K562 (cell line): ENCODE data around the gene CREG1. TPM values are rescaled to one million over a fixed set of nuclear protein-coding genes. Genes with fewer than 3 reads are reported as not detected.

Source experiments
- ATAC-seq: fragments of 200-7000 bp; cut with Tn5 transposase; 3 replicates; pipeline ENCODE4 v1.9.1; 2020; ENCODE audit warnings: moderate library complexity
- BruUV-seq: library from RNA; stranded (reverse); fragments of 400-500 nt; replicated peaks from 2 replicates; lab custom pipeline; 2021; lab: Mats Ljungman, UMichigan
- CTCF ChIA-PET: fragments of 300-600 bp; formaldehyde crosslinking; extraction: SDS; loops from one replicate; lab custom pipeline; 2021; ENCODE audit warnings: low intra/inter-chr PET ratio; lab: Yijun Ruan, JAX
- POLR2A ChIA-PET: fragments of 300-600, 350-650 bp; sonication (Branson Sonifier 250); formaldehyde crosslinking; extraction: SDS; loops from one replicate; lab custom pipeline; 2021; ENCODE audit warnings: antibody characterized with exemption, inconsistent platforms; lab: Yijun Ruan, JAX
- DNase-seq, 4 experiments: peaks; one replicate each; pipeline versions ENCODE4 v3.0.0 to v3.0.0-alpha.2; 2011 to 2018; ENCODE audit warnings: low spot score in 3 of 4, mixed read lengths in 3 of 4; ENCODE audit errors: extremely low read depth in 1 of 4
- FAIRE-seq: peaks from 2 replicates; lab custom pipeline; 2011; peaks lifted over from hg19 to GRCh38; lab: Jason Lieb, UNC
- H2AFZ ChIP-seq: 2 replicates; pipeline ENCODE4 v1.6.0; 2011; ENCODE audit warnings: low read depth, low read length, control low read depth, inconsistent platforms
- H3K27ac ChIP-seq: fragments of 200-600 bp; 3 replicates; pipeline ENCODE4 v1.8.0; 2011; ENCODE audit warnings: low read depth, mild to moderate bottlenecking, control low read depth, inconsistent platforms, low read length, moderate library complexity, mixed read lengths; ENCODE audit errors: extremely low read depth
- H3K27me3 ChIP-seq, 2 experiments: fragments of 300-600 bp in 1 of 2; 2 replicates in 1 of 2; 3 replicates in 1 of 2; pipeline versions ENCODE4 v1.6.0 to v1.8.0; 2011; ENCODE audit warnings: inconsistent platforms in 2 of 2, low read length in 2 of 2, mild to moderate bottlenecking in 1 of 2, mixed read lengths in 1 of 2, moderate library complexity in 1 of 2; ENCODE audit not compliant: control insufficient read depth in 2 of 2, insufficient read depth in 2 of 2
- H3K36me3 ChIP-seq: fragments of 300-600 bp; 3 replicates; pipeline ENCODE4 v1.8.0; 2011; ENCODE audit warnings: mild to moderate bottlenecking, low read length, inconsistent platforms; ENCODE audit not compliant: control insufficient read depth, insufficient read depth
- H3K4me1 ChIP-seq, 2 experiments: fragments of 200-600 bp in 1 of 2; replicated peaks in 1 of 2; 2 replicates in 1 of 2; 3 replicates in 1 of 2; pipeline versions ENCODE4 v1.5.1 to v1.8.0; 2011; ENCODE audit warnings: inconsistent platforms in 2 of 2, low read length in 2 of 2, mild to moderate bottlenecking in 1 of 2, mixed read lengths in 1 of 2, moderate library complexity in 1 of 2; ENCODE audit not compliant: control insufficient read depth in 2 of 2, insufficient read depth in 2 of 2
- H3K4me2 ChIP-seq: 2 replicates; pipeline ENCODE4 v1.6.1; 2011; ENCODE audit warnings: low read length, control low read depth, inconsistent platforms, mixed read lengths; ENCODE audit not compliant: insufficient read depth
- H3K4me3 ChIP-seq: fragments of 200-600 bp; sonication (generic), shearing (Covaris generic); 2 replicates; pipeline ENCODE4 v1.5.1; 2016; ENCODE audit warnings: control low read depth, inconsistent platforms
- H3K79me2 ChIP-seq: fragments of 200-600 bp; 3 replicates; pipeline ENCODE4 v1.8.0; 2011; ENCODE audit warnings: low read length, inconsistent platforms; ENCODE audit not compliant: control insufficient read depth, insufficient read depth
- H3K9ac ChIP-seq, 2 experiments: 2 replicates each; pipeline versions ENCODE4 v1.6.0 to v1.6.1; 2011; ENCODE audit warnings: low read depth in 2 of 2, low read length in 2 of 2, control low read depth in 1 of 2, inconsistent platforms in 1 of 2, mild to moderate bottlenecking in 1 of 2, mixed read lengths in 1 of 2; ENCODE audit not compliant: insufficient read depth in 1 of 2
- H3K9me1 ChIP-seq: one replicate; pipeline ENCODE4 v1.6.0; 2011; ENCODE audit warnings: inconsistent platforms, mild to moderate bottlenecking, low read length, moderate library complexity; ENCODE audit not compliant: control insufficient read depth, insufficient read depth
- H3K9me3 ChIP-seq: replicated peaks from 2 replicates; pipeline ENCODE4 v1.5.1; 2011; ENCODE audit warnings: low read depth, low read length, inconsistent platforms; ENCODE audit not compliant: control insufficient read depth, insufficient read depth
- H4K20me1 ChIP-seq: replicated peaks from 2 replicates; pipeline ENCODE4 v1.6.1; 2011; ENCODE audit warnings: low read length, inconsistent platforms, mixed read lengths; ENCODE audit not compliant: control insufficient read depth, insufficient read depth
- CBFA2T2 ChIP-seq: fragments of 450-650 bp; conservative IDR thresholded peaks from 2 replicates; pipeline ENCODE4 v1.6.1; 2017; ENCODE audit warnings: mild to moderate bottlenecking
- FOXK2 ChIP-seq, 2 experiments: fragments of 450-650 bp; IDR thresholded peaks in 1 of 2; conservative IDR thresholded peaks in 1 of 2; 2 replicates each; pipeline ENCODE4 v1.6.1; 2016; ENCODE audit warnings: low read depth in 2 of 2, mild to moderate bottlenecking in 1 of 2
- GATAD2B ChIP-seq: fragments of 450-650 bp; IDR thresholded peaks from 2 replicates; pipeline ENCODE4 v1.6.1; 2017; ENCODE audit warnings: mild to moderate bottlenecking, borderline replicate concordance
- KLF13 ChIP-seq: fragments of 450-650 bp; IDR thresholded peaks from 2 replicates; pipeline ENCODE4 v1.6.1; 2016; ENCODE audit warnings: missing genetic modification characterization, low read depth, mild to moderate bottlenecking, missing compliant biosample characterization, moderate library complexity, borderline replicate concordance
- NCOA2 ChIP-seq, 2 experiments: fragments of 450-650 bp; IDR thresholded peaks; 2 replicates each; pipeline ENCODE4 v1.6.1; 2018; ENCODE audit warnings: mild to moderate bottlenecking in 2 of 2, moderate library complexity in 1 of 2; ENCODE audit not compliant: partially characterized antibody in 2 of 2
- PTRF ChIP-seq: fragments of 450-650 bp; IDR thresholded peaks from 2 replicates; pipeline ENCODE4 v1.6.1; 2016; ENCODE audit warnings: mild to moderate bottlenecking, missing genetic modification characterization, missing compliant biosample characterization
- PTTG1 ChIP-seq: fragments of 450-650 bp; IDR thresholded peaks from 2 replicates; pipeline ENCODE4 v1.6.1; 2016; ENCODE audit warnings: low read depth, mild to moderate bottlenecking, missing genetic modification characterization, missing compliant biosample characterization
- TAF1 ChIP-seq: IDR thresholded peaks from 2 replicates; pipeline ENCODE4 v1.6.1; 2011; ENCODE audit warnings: mild to moderate bottlenecking, low read length, moderate library complexity; ENCODE audit not compliant: insufficient read depth, control insufficient read depth, severe bottlenecking; ENCODE audit errors: extremely low read depth
- TARDBP ChIP-seq: fragments of 450-650 bp; IDR thresholded peaks from 2 replicates; pipeline ENCODE4 v1.6.1; 2016
- TGIF2 ChIP-seq: sonication (generic); formaldehyde crosslinking; IDR thresholded peaks from 2 replicates; pipeline ENCODE4 v1.8.1; 2022; ENCODE audit warnings: mild to moderate bottlenecking, missing genetic modification reagents, moderate library complexity
- TSC22D4 ChIP-seq: fragments of 450-650 bp; IDR thresholded peaks from 2 replicates; pipeline ENCODE4 v1.6.1; 2016; ENCODE audit warnings: missing genetic modification characterization, missing biosample characterization, control low read depth
- YY1 ChIP-seq, 3 experiments: IDR thresholded peaks; 2 replicates each; pipeline ENCODE4 v1.6.1; 2011; ENCODE audit warnings: low read length in 2 of 3, mild to moderate bottlenecking in 2 of 3, moderate library complexity in 2 of 3, borderline replicate concordance in 1 of 3, control low read depth in 1 of 3, low read depth in 1 of 3; ENCODE audit not compliant: insufficient read depth in 3 of 3, insufficient replicate concordance in 2 of 3, control insufficient read depth in 1 of 3, insufficient read length in 1 of 3; ENCODE audit errors: extremely low read depth in 1 of 3
- ZBTB7A ChIP-seq: IDR thresholded peaks from 2 replicates; pipeline ENCODE4 v1.6.1; 2011; ENCODE audit warnings: low read depth, mild to moderate bottlenecking, low read length, moderate library complexity, borderline replicate concordance; ENCODE audit not compliant: control insufficient read depth
- ZNF121 ChIP-seq: sonication (generic); formaldehyde crosslinking; conservative IDR thresholded peaks from 2 replicates; pipeline ENCODE4 v1.8.0; 2022; ENCODE audit warnings: missing genetic modification reagents
- ZNF354B ChIP-seq: fragments of 250-450 bp; sonication (Bioruptor Pico); IDR thresholded peaks from 2 replicates; pipeline ENCODE4 v1.4.0; 2020
- ZNF589 ChIP-seq: fragments of 200-800 bp; sonication (Bioruptor generic); IDR thresholded peaks from 2 replicates; pipeline ENCODE4 v1.6.1; 2016; ENCODE audit warnings: low read depth, missing genetic modification characterization, missing compliant biosample characterization
- WGBS: fragments of 100-300 bp; shearing (Covaris generic); methylation state at CpG from one replicate; pipeline ENCODE4 v1.1.6; 2016; ENCODE audit warnings: low coverage, mixed read lengths; ENCODE audit not compliant: insufficient coverage; ENCODE audit errors: missing lambda C conversion rate; 5-methylcytosine and 5-hydroxymethylcytosine counted together
- in situ Hi-C: fragments of 300-500 bp; cut with MboI; formaldehyde crosslinking; loops from 4 replicates; pipeline ENCODE4 v1.15.0; 2018; ENCODE audit warnings: inconsistent platforms, mixed read lengths
- intact Hi-C: fragments of 100-400 bp; cut with micrococcal nuclease; formaldehyde crosslinking; loops from 2 replicates; pipeline ENCODE4 v1.14.2; 2022
- polyA plus RNA-seq, 8 experiments: library from polyadenylated mRNA; depleted of rRNA in 4 of 8; stranded (reverse) in 5 of 8; unstranded in 3 of 8; fragments of >200 nt; fragmentation: Nextera tagmentation in 2 of 8; fragmentation: Illumina TruSeq in 1 of 8; extraction: Ambion mirVana in 2 of 8; extraction: Trizol in 1 of 8; gene quantifications; 2 replicates each; pipeline versions ENCODE4 v1.2.1 to v1.2.3, GENCODE V29; 2011 to 2014; ENCODE audit warnings: inconsistent platforms in 1 of 8, missing spikeins in 1 of 8
- total RNA-seq, 7 experiments: library from RNA; depleted of rRNA in 6 of 7; stranded (reverse); fragments of >200 nt in 6 of 7; fragmentation: Illumina TruSeq in 2 of 7; extraction: Trizol in 2 of 7; gene quantifications; 2 replicates each; pipeline versions ENCODE4 v1.2.1 to v1.2.3, GENCODE V29; 2011 to 2021; ENCODE audit warnings: low replicate concordance in 1 of 7
- TF ChIP-seq, protein P1 (sequence below), 2 experiments: IDR thresholded peaks; 2 replicates each; pipeline ENCODE4 v1.6.1; 2012; ENCODE audit warnings: improper control_type of control experiment in 2 of 2, low read depth in 2 of 2, low read length in 2 of 2, borderline replicate concordance in 1 of 2
- TF ChIP-seq, protein P2 (sequence below): fragments of 250-450 bp; sonication (Bioruptor Pico); IDR thresholded peaks from 2 replicates; pipeline ENCODE4 v1.6.1; 2021; ENCODE audit warnings: mild to moderate bottlenecking

CREG1 gene
- total and polyA plus RNA-seq, 9 of the 15 experiments (the other 6 are each of a cell fraction or from before 2014, with no cell fraction given): 45.7 to 272 (median 161) TPM

DNA sequence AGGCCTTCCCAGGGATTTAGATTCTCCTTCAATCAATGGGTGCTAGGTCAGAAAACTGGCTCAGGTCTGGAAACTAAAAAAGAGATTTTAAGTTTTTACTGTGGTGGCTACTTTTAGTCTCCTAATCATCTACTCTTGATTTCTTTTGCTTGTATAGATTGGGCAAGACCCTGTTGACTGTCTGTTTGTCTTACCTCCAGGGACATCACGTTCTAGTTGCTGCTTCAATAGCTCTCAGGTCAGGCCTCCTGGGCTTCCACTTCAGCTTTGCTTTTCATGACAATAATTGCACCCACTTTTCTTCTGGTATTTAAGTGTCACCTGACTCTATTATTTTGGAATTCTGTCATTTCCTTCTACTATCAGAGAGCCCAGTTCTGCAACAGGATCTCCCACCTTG lies 28.5 kb upstream of the CREG1 start:
- Histone ChIP-seq H3K9me3 (no peaks in the 10 kb centered on the region), H3K9ac (no peak overlapping the region), H3K36me3 (no peaks in the 10 kb centered on the region), H3K27ac (no peak overlapping the region), H3K27me3 (no peaks in the 10 kb centered on the region), H3K4me3 (no peak overlapping the region), H3K9me1 (no peaks in the 10 kb centered on the region), H2AFZ (no peak overlapping the region), H4K20me1 (no peaks in the 10 kb centered on the region), H3K4me1 (no peaks in the 10 kb centered on the region), H3K79me2 (no peaks in the 10 kb centered on the region), H3K4me2 (no peak overlapping the region)
- intact Hi-C loops: no loop called here
- in situ Hi-C loops: no loop called here
- no peak for ATAC-seq
- ChIA-PET CTCF (interaction anchor here (0.6 kb wide), 1 partner anchor 16 kb away, joined by 3 read pairs; no protein-coding TSS in a partner anchor), POLR2A (interaction anchor here (0.8 kb wide), 1 partner anchor 46 kb away, joined by 3 read pairs; no protein-coding TSS in a partner anchor)
- no peak for DNase-seq
- no TSS peak for BruUV-seq
- 45% methylated on average over 1 of the region's 1 CpG for WGBS
- TF ChIP-seq TAF1 (no peak), KLF13 (tag) (no peak), ZNF354B (no peak), PTRF (no peak), YY1 (IDR thresholded peaks at IDR 0.05; ENCODE audit: borderline replicate concordance in 1 of 3, control insufficient read depth in 1 of 3, extremely low read depth in 1 of 3, insufficient read depth in 3 of 3, insufficient read length in 1 of 3, insufficient replicate concordance in 2 of 3, low read depth in 1 of 3, low read length in 2 of 3) (no peak), NCOA2 (IDR thresholded peaks at IDR 0.05; ENCODE audit: partially characterized antibody in 2 of 2) (no peak), FOXK2 (conservative IDR thresholded peaks at IDR 0.05 in 1 of 2, IDR thresholded peaks at IDR 0.05 in 1 of 2; ENCODE audit: low read depth in 2 of 2) (no peak), ZNF589 (CRISPR knock-in tag) (no peak), ZBTB7A (no peak), ZNF121 (no peak), TARDBP (no peak), GATAD2B (no peak), TGIF2 (CRISPR knock-in tag) (no peak), PTTG1 (tag) (no peak), CBFA2T2 (no peak), TSC22D4 (tag) (no peak)
- TF ChIP-seq, protein P1, sequence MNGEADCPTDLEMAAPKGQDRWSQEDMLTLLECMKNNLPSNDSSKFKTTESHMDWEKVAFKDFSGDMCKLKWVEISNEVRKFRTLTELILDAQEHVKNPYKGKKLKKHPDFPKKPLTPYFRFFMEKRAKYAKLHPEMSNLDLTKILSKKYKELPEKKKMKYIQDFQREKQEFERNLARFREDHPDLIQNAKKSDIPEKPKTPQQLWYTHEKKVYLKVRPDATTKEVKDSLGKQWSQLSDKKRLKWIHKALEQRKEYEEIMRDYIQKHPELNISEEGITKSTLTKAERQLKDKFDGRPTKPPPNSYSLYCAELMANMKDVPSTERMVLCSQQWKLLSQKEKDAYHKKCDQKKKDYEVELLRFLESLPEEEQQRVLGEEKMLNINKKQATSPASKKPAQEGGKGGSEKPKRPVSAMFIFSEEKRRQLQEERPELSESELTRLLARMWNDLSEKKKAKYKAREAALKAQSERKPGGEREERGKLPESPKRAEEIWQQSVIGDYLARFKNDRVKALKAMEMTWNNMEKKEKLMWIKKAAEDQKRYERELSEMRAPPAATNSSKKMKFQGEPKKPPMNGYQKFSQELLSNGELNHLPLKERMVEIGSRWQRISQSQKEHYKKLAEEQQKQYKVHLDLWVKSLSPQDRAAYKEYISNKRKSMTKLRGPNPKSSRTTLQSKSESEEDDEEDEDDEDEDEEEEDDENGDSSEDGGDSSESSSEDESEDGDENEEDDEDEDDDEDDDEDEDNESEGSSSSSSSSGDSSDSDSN (IDR thresholded peaks at IDR 0.05; ENCODE audit: borderline replicate concordance in 1 of 2, low read depth in 2 of 2, low read length in 2 of 2): no peak
- TF ChIP-seq, protein P2, sequence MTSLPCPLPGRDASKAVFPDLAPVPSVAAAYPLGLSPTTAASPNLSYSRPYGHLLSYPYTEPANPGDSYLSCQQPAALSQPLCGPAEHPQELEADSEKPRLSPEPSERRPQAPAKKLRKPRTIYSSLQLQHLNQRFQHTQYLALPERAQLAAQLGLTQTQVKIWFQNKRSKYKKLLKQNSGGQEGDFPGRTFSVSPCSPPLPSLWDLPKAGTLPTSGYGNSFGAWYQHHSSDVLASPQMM (CRISPR knock-in tag): no peak
- FAIRE-seq: no peak
